Measurements from ENCODE around the gene MRPL12.
"Not testable (repeated sequence)": the region's sequence is repeated elsewhere in the genome, so short reads cannot be mapped to it uniquely, and the experiment has no call there.

MRPL12 gene

GRCh38 chr17:81717766-81718089, 14.6 kb downstream of the MRPL12 start:
- no peak for DNase-seq

- no peak for DNase-seq
Observed at GRCh38 chr17:81719410-81720266, 16.5 kb downstream of the MRPL12 start.

GRCh38 chr17:81720267-81721071, 17.3 kb downstream of the MRPL12 start:
- no peak for DNase-seq

- DNase-seq: peak; percentile 14
Observed at GRCh38 chr17:81722184-81723120, 19.3 kb downstream of the MRPL12 start.

- DNase-seq: no peak
Observed at GRCh38 chr17:81723651-81724209, 20.6 kb downstream of the MRPL12 start.

- no peak for DNase-seq
Observed at GRCh38 chr17:81725439-81725838, 22.3 kb downstream of the MRPL12 start.

GRCh38 chr17:81726004-81726403, 22.8 kb downstream of the MRPL12 start:
- DNase-seq: no peak

- DNase-seq: no peak
Observed at GRCh38 chr17:81727324-81728031, 24.3 kb downstream of the MRPL12 start.

- DNase-seq: peak; percentile 18
Observed at GRCh38 chr17:81733507-81734404, 30.6 kb downstream of the MRPL12 start.

GRCh38 chr17:81734405-81735263, 31.5 kb downstream of the MRPL12 start:
- no peak for DNase-seq

GRCh38 chr17:81735264-81736102, 32.3 kb downstream of the MRPL12 start:
- peak; percentile 19 for DNase-seq

- no peak for DNase-seq
Observed at GRCh38 chr17:81737947-81738800, 35.0 kb downstream of the MRPL12 start.

GRCh38 chr17:81738801-81739393, 35.7 kb downstream of the MRPL12 start:
- DNase-seq: no peak

- DNase-seq: not testable (repeated sequence)
Observed at GRCh38 chr17:81739593-81739992, 36.4 kb downstream of the MRPL12 start.

- DNase-seq: no peak
Observed at GRCh38 chr17:81740395-81740961, 37.3 kb downstream of the MRPL12 start.

- no peak for DNase-seq
Observed at GRCh38 chr17:81741049-81741593, 38.0 kb downstream of the MRPL12 start.
